D721Med (cell line): Measurements from ENCODE around the gene CNTNAP2.

Source experiments
- DNase-seq: peaks from one replicate; pipeline ENCODE4 v3.0.0; 2011; ENCODE audit warnings: low spot score; ENCODE audit not compliant: insufficient read length
- FAIRE-seq: peaks from 2 replicates; lab custom pipeline; 2011; peaks lifted over from hg19 to GRCh38; lab: Jason Lieb, UNC
- CTCF ChIP-seq: IDR thresholded peaks from 2 replicates; pipeline ENCODE4 v1.5.1; 2012; ENCODE audit warnings: mild to moderate bottlenecking, control low read depth; ENCODE audit not compliant: insufficient read depth; ENCODE audit errors: missing control alignments

Gene CNTNAP2

GRCh38 chr7:146654048-146654447, 537.4 kb downstream of the CNTNAP2 start:
- DNase-seq (no peak), FAIRE-seq (no peak)
- TF ChIP-seq CTCF = no peak

GRCh38 chr7:146655928-146656797, 539.6 kb downstream of the CNTNAP2 start:
- no peak for TF ChIP-seq CTCF
- no peak for FAIRE-seq
- DNase-seq = no peak

GRCh38 chr7:146656988-146657387, 540.4 kb downstream of the CNTNAP2 start:
- no peak for TF ChIP-seq CTCF
- FAIRE-seq = peak; percentile 66
- DNase-seq = no peak

GRCh38 chr7:146658604-146659003, 542.0 kb downstream of the CNTNAP2 start:
- DNase-seq (no peak), FAIRE-seq (no peak)
- TF ChIP-seq CTCF = no peak

DNA sequence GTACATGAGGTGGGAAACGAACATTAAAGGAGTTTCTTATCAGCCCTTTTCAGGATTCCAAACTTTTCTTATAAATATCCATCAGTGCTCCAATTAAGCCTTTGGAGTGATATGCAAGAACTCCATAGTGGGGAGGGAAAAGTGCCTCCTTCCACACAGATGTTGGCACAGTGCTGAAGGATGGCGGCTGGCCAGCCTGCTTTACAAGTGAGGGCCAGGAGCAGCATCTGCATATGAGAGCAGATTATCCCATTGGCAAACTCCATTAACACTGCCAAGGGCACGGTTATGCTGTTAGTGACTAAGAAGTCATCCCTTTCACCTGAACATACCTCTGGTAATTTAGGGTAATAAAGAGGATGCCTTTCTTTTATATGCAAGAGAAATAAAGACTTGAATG, 543.1 kb downstream of the CNTNAP2 start:
- FAIRE-seq (no peak), DNase-seq (no peak)
- no peak for TF ChIP-seq CTCF

DNA sequence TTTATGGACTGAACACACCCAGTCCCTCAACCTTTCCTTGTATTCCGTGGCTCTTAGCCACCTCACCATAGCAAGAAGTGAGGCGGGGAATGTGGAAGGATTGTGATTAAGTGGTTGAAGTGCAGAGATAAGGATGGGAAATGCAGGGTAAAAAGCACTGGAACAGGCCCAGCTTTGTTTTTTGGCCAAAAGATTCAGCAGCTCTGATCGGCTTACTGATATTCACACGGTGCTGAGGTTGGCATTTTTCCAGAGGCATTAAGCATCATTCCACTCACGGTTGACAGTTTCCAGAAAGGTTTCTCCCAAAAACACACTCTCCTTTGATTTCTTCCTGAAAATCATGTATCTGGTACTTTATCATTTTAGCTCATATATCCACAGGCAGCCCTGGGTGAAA, 544.2 kb downstream of the CNTNAP2 start:
- FAIRE-seq = no peak
- no peak for DNase-seq
- no peak for TF ChIP-seq CTCF

DNA sequence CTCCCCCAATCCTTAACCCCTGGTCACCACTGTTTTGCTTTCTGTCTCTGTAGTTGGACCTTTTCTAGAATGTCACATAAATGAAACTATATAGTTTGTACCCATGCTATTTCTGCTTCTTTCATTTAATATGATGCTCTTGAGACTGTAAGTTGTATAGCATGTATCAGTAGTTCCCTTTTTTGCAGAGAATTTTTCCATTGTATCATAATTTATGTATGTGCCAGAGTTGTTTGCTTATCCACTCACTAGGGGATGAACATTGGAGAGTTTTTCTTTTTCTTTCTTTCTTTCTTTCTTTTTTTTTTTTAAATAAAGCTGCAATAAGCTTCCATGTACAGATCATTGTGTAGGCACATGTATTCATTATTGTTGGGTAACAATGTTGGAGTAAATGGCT, 544.8 kb downstream of the CNTNAP2 start:
- FAIRE-seq = no peak
- no peak for TF ChIP-seq CTCF

More for the DNA sequence above, 544.8 kb downstream of the CNTNAP2 start:
- DNase-seq = no peak
